H1 (cell line): ENCODE data around the gene BLMH. TPM values are rescaled to one million over a fixed set of nuclear protein-coding genes. Genes with fewer than 3 reads are reported as not detected.

Experiments
- CTCF ChIA-PET: fragments of 300-600 bp; sonication (Branson Sonifier 250); formaldehyde crosslinking; loops from one replicate; lab custom pipeline; 2021; ENCODE audit not compliant: partially characterized antibody; lab: Charles Lee
- POLR2A ChIA-PET: fragments of 300-600 bp; sonication (Branson Sonifier 250); formaldehyde crosslinking; loops from one replicate; lab custom pipeline; 2021; ENCODE audit warnings: inconsistent platforms; ENCODE audit not compliant: partially characterized antibody; lab: Charles Lee
- DNase-seq, 2 experiments: peaks; one replicate each; pipeline versions ENCODE4 v3.0.0 to v3.0.0-alpha.2; 2010 to 2022; ENCODE audit warnings: low spot score in 2 of 2, low read depth in 1 of 2, mixed read lengths in 1 of 2
- FAIRE-seq: peaks from 2 replicates; lab custom pipeline; 2011; peaks lifted over from hg19 to GRCh38; lab: Jason Lieb, UNC
- H2AFZ ChIP-seq: 2 replicates; pipeline ENCODE4 v1.8.1; 2012; ENCODE audit warnings: low read length, inconsistent platforms
- H2AK5ac ChIP-seq: 2 replicates; pipeline ENCODE4 v1.6.1; 2013; ENCODE audit warnings: low read depth, low read length
- H2BK120ac ChIP-seq: replicated peaks from 2 replicates; pipeline ENCODE3; 2013; ENCODE audit warnings: low read depth, low read length, inconsistent platforms
- H2BK12ac ChIP-seq: 2 replicates; pipeline ENCODE4 v1.6.1; 2013; ENCODE audit warnings: low read depth, low read length
- H2BK15ac ChIP-seq: 2 replicates; pipeline ENCODE4 v1.6.1; 2013; ENCODE audit warnings: low read length
- H2BK20ac ChIP-seq: 2 replicates; pipeline ENCODE4 v1.6.1; 2013; ENCODE audit warnings: low read length
- H2BK5ac ChIP-seq: 2 replicates; pipeline ENCODE4 v1.6.1; 2013; ENCODE audit warnings: low read depth, low read length
- H3K14ac ChIP-seq: 2 replicates; pipeline ENCODE4 v1.6.1; 2013; ENCODE audit warnings: inconsistent platforms; ENCODE audit not compliant: insufficient read length
- H3K18ac ChIP-seq: 2 replicates; pipeline ENCODE4 v1.6.1; 2013; ENCODE audit warnings: low read length; ENCODE audit errors: extremely low read depth
- H3K23ac ChIP-seq: 2 replicates; pipeline ENCODE4 v1.6.1; 2013; ENCODE audit warnings: inconsistent platforms; ENCODE audit not compliant: insufficient read length
- H3K23me2 ChIP-seq: 2 replicates; pipeline ENCODE4 v1.6.1; 2013; ENCODE audit warnings: low read depth, low read length
- H3K27ac ChIP-seq: 2 replicates; pipeline ENCODE4 v1.6.1; 2011; ENCODE audit warnings: low read depth, low read length, inconsistent platforms
- H3K27me3 ChIP-seq, 4 experiments: replicated peaks in 1 of 4; 1 replicate in 1 of 4; 2 replicates in 3 of 4; pipeline versions ENCODE4 v1.6.1 to v1.8.1; 2011 to 2013; ENCODE audit warnings: low read length in 3 of 4, mild to moderate bottlenecking in 3 of 4, inconsistent platforms in 2 of 4, mixed read lengths in 2 of 4, moderate library complexity in 1 of 4; ENCODE audit not compliant: control insufficient read depth in 3 of 4, insufficient read depth in 3 of 4; ENCODE audit errors: extremely low read depth in 1 of 4
- H3K36me3 ChIP-seq, 4 experiments: 2 replicates each; pipeline versions ENCODE4 v1.6.1 to v1.8.1; 2011 to 2013; ENCODE audit warnings: mild to moderate bottlenecking in 4 of 4, low read length in 3 of 4, moderate library complexity in 2 of 4, control low read depth in 1 of 4, inconsistent platforms in 1 of 4; ENCODE audit not compliant: insufficient read depth in 4 of 4, control insufficient read depth in 2 of 4
- H3K4ac ChIP-seq: replicated peaks from 2 replicates; pipeline ENCODE3; 2013; ENCODE audit warnings: low read length, low read depth, mixed read lengths, inconsistent platforms; ENCODE audit not compliant: insufficient read length
- H3K4me1 ChIP-seq, 4 experiments: replicated peaks in 1 of 4; 1 replicate in 1 of 4; 2 replicates in 3 of 4; pipeline versions ENCODE4 v1.6.1 to v1.8.1; 2011 to 2013; ENCODE audit warnings: low read length in 3 of 4, inconsistent platforms in 2 of 4, mixed read lengths in 1 of 4; ENCODE audit not compliant: insufficient read depth in 4 of 4, control insufficient read depth in 3 of 4
- H3K4me2 ChIP-seq, 2 experiments: 2 replicates each; pipeline versions ENCODE4 v1.6.1 to v1.8.1; 2011 to 2013; ENCODE audit warnings: low read depth in 2 of 2, low read length in 2 of 2, control low read depth in 1 of 2, inconsistent platforms in 1 of 2, mild to moderate bottlenecking in 1 of 2; ENCODE audit not compliant: insufficient read depth in 1 of 2
- H3K4me3 ChIP-seq, 4 experiments: fragments of 200-600, 300-600 bp in 1 of 4; sonication (generic), shearing (Covaris generic), sonication (Bioruptor Twin) in 1 of 4; 2 replicates each; pipeline versions ENCODE4 v1.5.1 to v1.8.1; 2011 to 2016; ENCODE audit warnings: low read length in 4 of 4, low read depth in 3 of 4, control low read depth in 2 of 4, inconsistent platforms in 2 of 4, mild to moderate bottlenecking in 2 of 4, mixed read lengths in 1 of 4, moderate library complexity in 1 of 4; ENCODE audit not compliant: insufficient read depth in 2 of 4; ENCODE audit errors: extremely low read depth in 1 of 4
- H3K56ac ChIP-seq: replicated peaks from 2 replicates; pipeline ENCODE3; 2013; ENCODE audit warnings: low read depth, mild to moderate bottlenecking, mixed read lengths, low read length, inconsistent platforms; ENCODE audit not compliant: insufficient read length
- H3K79me1 ChIP-seq: 2 replicates; pipeline ENCODE4 v1.6.1; 2013; ENCODE audit warnings: low read depth, low read length, control low read depth
- H3K79me2 ChIP-seq, 2 experiments: 2 replicates each; pipeline versions ENCODE4 v1.6.1 to v1.8.1; 2012 to 2013; ENCODE audit warnings: low read length in 2 of 2, mild to moderate bottlenecking in 2 of 2, inconsistent platforms in 1 of 2; ENCODE audit not compliant: insufficient read depth in 2 of 2, control insufficient read depth in 1 of 2
- H3K9ac ChIP-seq, 4 experiments: replicated peaks in 1 of 4; 1 replicate in 1 of 4; 2 replicates in 3 of 4; pipeline versions ENCODE4 v1.6.1 to v1.8.1; 2011 to 2013; ENCODE audit warnings: low read depth in 3 of 4, low read length in 3 of 4, control low read depth in 2 of 4, mild to moderate bottlenecking in 2 of 4, moderate library complexity in 2 of 4, inconsistent platforms in 1 of 4; ENCODE audit errors: extremely low read depth in 1 of 4
- H3K9me3 ChIP-seq, 2 experiments: 2 replicates each; pipeline versions ENCODE4 v1.6.1 to v1.8.1; 2012 to 2013; ENCODE audit warnings: mild to moderate bottlenecking in 2 of 2, moderate library complexity in 2 of 2, control low read depth in 1 of 2, inconsistent platforms in 1 of 2, low read depth in 1 of 2, low read length in 1 of 2, mixed read lengths in 1 of 2; ENCODE audit not compliant: insufficient read depth in 2 of 2
- H4K20me1 ChIP-seq, 2 experiments: replicated peaks in 1 of 2; 2 replicates each; pipeline versions ENCODE3 to v1.8.1; 2011 to 2013; ENCODE audit warnings: inconsistent platforms in 2 of 2, low read length in 2 of 2, mild to moderate bottlenecking in 1 of 2; ENCODE audit not compliant: insufficient read depth in 2 of 2, control insufficient read depth in 1 of 2
- H4K5ac ChIP-seq: 2 replicates; pipeline ENCODE4 v1.6.1; 2013; ENCODE audit warnings: low read length, low read depth, mixed read lengths, inconsistent platforms; ENCODE audit not compliant: insufficient read length
- H4K8ac ChIP-seq: 2 replicates; pipeline ENCODE4 v1.8.0; 2013; ENCODE audit warnings: mild to moderate bottlenecking, moderate library complexity, low read length, inconsistent platforms; ENCODE audit not compliant: insufficient read depth; ENCODE audit errors: extremely low read depth
- H4K91ac ChIP-seq: replicated peaks from 2 replicates; pipeline ENCODE3; 2013; ENCODE audit warnings: low read length, mixed read lengths, inconsistent platforms; ENCODE audit not compliant: insufficient read length
- NRF1 ChIP-seq: IDR thresholded peaks from 2 replicates; pipeline ENCODE4 v1.6.1; 2011; ENCODE audit warnings: mild to moderate bottlenecking, low read depth, low read length, improper control_type of control experiment
- SUZ12 ChIP-seq: fragments of 200-600 bp; sonication (generic); IDR thresholded peaks from 2 replicates; pipeline ENCODE4 v1.6.1; 2012; ENCODE audit warnings: mild to moderate bottlenecking, inconsistent platforms, low read length, moderate library complexity, mixed read lengths
- WGBS, 2 experiments: shearing (Covaris generic) in 1 of 2; methylation state at CpG; one replicate each; pipeline versions ENCODE4 v1.1.6 to v1.1.7; 2013 to 2015; ENCODE audit warnings: low lambda C conversion rate in 2 of 2, mixed read lengths in 2 of 2, inconsistent platforms in 1 of 2, low coverage in 1 of 2, missing lambda C conversion rate in 1 of 2; ENCODE audit not compliant: insufficient replicate concordance in 2 of 2, insufficient coverage in 1 of 2, insufficient read length in 1 of 2; ENCODE audit errors: extremely low coverage in 1 of 2, missing lambda C conversion rate in 1 of 2; 5-methylcytosine and 5-hydroxymethylcytosine counted together
- polyA plus RNA-seq, 7 experiments: library from polyadenylated mRNA; depleted of rRNA in 3 of 7; stranded (reverse) in 5 of 7; unstranded in 2 of 7; fragments of >200 nt in 5 of 7; fragments of 200-250 nt in 2 of 7; gene quantifications; 1 replicate in 5 of 7; 2 replicates in 1 of 7; 4 replicates in 1 of 7; pipeline versions ENCODE4 v1.2.1 to v1.2.3, GENCODE V29; 2011 to 2013; ENCODE audit warnings: missing spikeins in 2 of 7, mixed read lengths in 2 of 7
- total RNA-seq: library from RNA; stranded (reverse); fragmentation: NEBNext Ultra II Directional; extraction: Animal tissue kit (Norgen Biotek cat#: 25700); gene quantifications from 2 replicates; pipeline ENCODE4 v1.2.1, GENCODE V29; 2021

Gene BLMH
- total and polyA plus RNA-seq, 2 of the 8 experiments (the other 6 are each of a cell fraction or from before 2014, with no cell fraction given) = 18.2 to 74.3 TPM

DNA sequence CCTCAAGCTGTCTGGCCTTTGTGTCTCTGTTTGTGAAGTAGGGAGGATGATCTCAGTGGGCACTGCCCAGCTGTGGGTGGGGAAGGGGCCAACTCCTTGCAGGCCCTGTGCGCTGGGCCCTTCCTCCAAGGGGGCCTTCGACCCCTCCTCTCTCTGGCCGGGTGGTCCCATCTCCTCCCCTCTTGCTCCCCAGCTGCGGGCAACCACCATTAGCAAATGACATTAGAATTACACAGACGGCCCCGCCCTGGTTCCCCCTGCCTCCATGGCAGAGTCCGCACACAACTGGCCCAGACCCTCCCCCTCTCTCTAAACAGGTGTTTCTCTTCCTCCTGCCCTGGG lies 53.8 kb downstream of the BLMH start:
- Histone ChIP-seq H3K4me3 (peak overlapping the region; percentile 10 to 59 (median 48); a peak in 7 of 8 replicates), H4K5ac (no peak overlapping the region), H3K23ac (no peak overlapping the region), H2BK120ac (no peak overlapping the region), H2BK12ac (0 out of 2 replicates have a peak overlapping the region, but pooled peaks have one; percentile 23), H3K4me2 (peak overlapping the region; percentile 67 to 95), H2AK5ac (no peak overlapping the region), H3K9ac (no peak overlapping the region), H3K36me3 (peaks cover 0 to 7% (median 0%) of the 10 kb centered on the region in 4 experiments; a peak in 1 of 8 replicates), H4K20me1 (no peaks in the 10 kb centered on the region), H2BK20ac (no peak overlapping the region), H3K9me3 (peaks cover 5 to 8% of the 10 kb centered on the region in 2 experiments; a peak in 2 of 4 replicates), H3K27me3 (peaks cover 32 to 60% (median 56%) of the 10 kb centered on the region in 4 experiments), H3K14ac (no peak overlapping the region), H4K91ac (no peak overlapping the region), H3K4ac (no peak overlapping the region), H2BK5ac (no peak overlapping the region), H3K56ac (no peak overlapping the region), H2BK15ac (peak overlapping the region; percentile 10; the same call in 1 of the 2 replicates), H3K79me1 (no peaks in the 10 kb centered on the region), H3K18ac (no peak overlapping the region), H3K4me1 (peaks cover 0 to 18% (median 15%) of the 10 kb centered on the region in 4 experiments; a peak in 5 of 7 replicates), H3K23me2 (peaks cover 17% of the 10 kb centered on the region; the same call in 1 of the 2 replicates), H4K8ac (no peak overlapping the region; the same call in 1 of the 2 replicates), H3K27ac (no peak overlapping the region), H2AFZ (no peak overlapping the region), H3K79me2 (no peaks in the 10 kb centered on the region)
- TF ChIP-seq SUZ12 (0 out of 2 replicates have a peak, but pooled peaks have one; percentile 21), NRF1 (no peak)
- DNase-seq (no peak), FAIRE-seq (no peak)
- 18% methylated on average over 5 of the region's 7 CpGs; no CpG with 5 or more reads in 1 of the 2 experiments for WGBS, 2 experiments
- ChIA-PET POLR2A (interaction anchor here (0.5 to 2.3 kb wide), 6 partner anchors 10 to 133 kb away, joined by 3 to 9 read pairs (median 3); partner anchors contain the start of gene BLMH), CTCF (interaction anchor here (1.2 to 5.0 kb wide), 6 partner anchors 18 to 134 kb away, joined by 4 to 36 read pairs (median 11); no protein-coding TSS in a partner anchor)
